ENCODE results near the gene DLGAP4. TPM values are rescaled to one million over a fixed set of nuclear protein-coding genes. Genes with fewer than 3 reads are reported as not detected.

Gene DLGAP4
- total and polyA plus RNA-seq, 9 of the 15 experiments (the other 6 are each of a cell fraction or from before 2014, with no cell fraction given): 0.31 to 34.1 (median 4.5) TPM

DNA sequence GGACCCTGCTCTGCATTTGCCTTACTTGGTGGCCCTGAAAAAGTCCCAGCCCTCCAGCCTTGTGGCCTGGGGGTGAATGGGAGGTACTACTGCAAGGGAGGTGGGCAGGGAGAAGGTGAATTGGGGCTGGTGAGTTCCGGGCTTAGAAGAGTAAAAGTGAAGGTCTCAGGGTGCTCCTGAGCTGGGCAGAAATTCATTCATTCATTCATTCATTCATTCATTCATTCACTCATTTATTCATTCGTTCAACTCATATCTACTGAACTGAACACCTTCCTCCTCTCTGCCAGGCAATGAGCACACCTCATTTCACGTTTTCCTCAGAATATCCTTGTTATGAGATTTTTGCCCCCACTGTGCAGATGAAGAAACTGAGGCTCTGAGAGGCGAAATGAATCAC is 6.7 kb upstream of the DLGAP4 start (continued):
- TF ChIP-seq, protein P1, sequence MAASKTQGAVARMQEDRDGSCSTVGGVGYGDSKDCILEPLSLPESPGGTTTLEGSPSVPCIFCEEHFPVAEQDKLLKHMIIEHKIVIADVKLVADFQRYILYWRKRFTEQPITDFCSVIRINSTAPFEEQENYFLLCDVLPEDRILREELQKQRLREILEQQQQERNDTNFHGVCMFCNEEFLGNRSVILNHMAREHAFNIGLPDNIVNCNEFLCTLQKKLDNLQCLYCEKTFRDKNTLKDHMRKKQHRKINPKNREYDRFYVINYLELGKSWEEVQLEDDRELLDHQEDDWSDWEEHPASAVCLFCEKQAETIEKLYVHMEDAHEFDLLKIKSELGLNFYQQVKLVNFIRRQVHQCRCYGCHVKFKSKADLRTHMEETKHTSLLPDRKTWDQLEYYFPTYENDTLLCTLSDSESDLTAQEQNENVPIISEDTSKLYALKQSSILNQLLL (CRISPR knock-in tag; IDR thresholded peaks at IDR 0.05; ENCODE audit: borderline replicate concordance): no peak
- TF ChIP-seq RBM25 (IDR thresholded peaks at IDR 0.05; ENCODE audit: low read depth, low read length, severe bottlenecking): peak; percentile 47
- TF ChIP-seq, protein P2, sequence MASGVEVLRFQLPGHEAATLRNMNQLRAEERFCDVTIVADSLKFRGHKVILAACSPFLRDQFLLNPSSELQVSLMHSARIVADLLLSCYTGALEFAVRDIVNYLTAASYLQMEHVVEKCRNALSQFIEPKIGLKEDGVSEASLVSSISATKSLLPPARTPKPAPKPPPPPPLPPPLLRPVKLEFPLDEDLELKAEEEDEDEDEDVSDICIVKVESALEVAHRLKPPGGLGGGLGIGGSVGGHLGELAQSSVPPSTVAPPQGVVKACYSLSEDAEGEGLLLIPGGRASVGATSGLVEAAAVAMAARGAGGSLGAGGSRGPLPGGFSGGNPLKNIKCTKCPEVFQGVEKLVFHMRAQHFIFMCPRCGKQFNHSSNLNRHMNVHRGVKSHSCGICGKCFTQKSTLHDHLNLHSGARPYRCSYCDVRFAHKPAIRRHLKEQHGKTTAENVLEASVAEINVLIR (CRISPR knock-in tag; IDR thresholded peaks at IDR 0.05): no peak
- TF ChIP-seq SMARCA4 (IDR thresholded peaks at IDR 0.05): no peak
- TF ChIP-seq ZZZ3 (IDR thresholded peaks at IDR 0.05): no peak
- TF ChIP-seq CCAR2 (IDR thresholded peaks at IDR 0.05; ENCODE audit: low read depth, low read length): no peak
- TF ChIP-seq ARHGAP35 (IDR thresholded peaks at IDR 0.05; ENCODE audit: partially characterized antibody): no peak
- TF ChIP-seq RFX7 (CRISPR knock-in tag; IDR thresholded peaks at IDR 0.05): no peak
- no peak for TF ChIP-seq GTF2F1 (IDR thresholded peaks at IDR 0.05; ENCODE audit: low read depth, low read length)
- TF ChIP-seq, protein P3, sequence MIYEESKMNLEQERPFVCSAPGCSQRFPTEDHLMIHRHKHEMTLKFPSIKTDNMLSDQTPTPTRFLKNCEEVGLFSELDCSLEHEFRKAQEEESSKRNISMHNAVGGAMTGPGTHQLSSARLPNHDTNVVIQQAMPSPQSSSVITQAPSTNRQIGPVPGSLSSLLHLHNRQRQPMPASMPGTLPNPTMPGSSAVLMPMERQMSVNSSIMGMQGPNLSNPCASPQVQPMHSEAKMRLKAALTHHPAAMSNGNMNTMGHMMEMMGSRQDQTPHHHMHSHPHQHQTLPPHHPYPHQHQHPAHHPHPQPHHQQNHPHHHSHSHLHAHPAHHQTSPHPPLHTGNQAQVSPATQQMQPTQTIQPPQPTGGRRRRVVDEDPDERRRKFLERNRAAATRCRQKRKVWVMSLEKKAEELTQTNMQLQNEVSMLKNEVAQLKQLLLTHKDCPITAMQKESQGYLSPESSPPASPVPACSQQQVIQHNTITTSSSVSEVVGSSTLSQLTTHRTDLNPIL (CRISPR knock-in tag; IDR thresholded peaks at IDR 0.05): no peak

All from K562 (cell line).